ENCODE measurements around the gene STIP1.

Gene STIP1

GRCh38 chr11:64224891-64225607 is 39.1 kb downstream of the STIP1 start:
- no peak for DNase-seq

- peak; percentile 47 to 78 for DNase-seq
These were observed 39.9 kb downstream of the STIP1 start, which contains the start of the genes NUDT22 and TRPT1 for GRCh38 chr11:64225608-64226506. Gene NUDT22 (plus strand): TSS chr11:64226274. CDS start chr11:64226653, 379 bp downstream. Gene TRPT1 (minus strand): TSS chr11:64226186. CDS start chr11:64225860, 326 bp downstream.

GRCh38 chr11:64226507-64227051 is 40.6 kb downstream of the STIP1 start:
- peak; percentile 77 to 80 for DNase-seq

DNA sequence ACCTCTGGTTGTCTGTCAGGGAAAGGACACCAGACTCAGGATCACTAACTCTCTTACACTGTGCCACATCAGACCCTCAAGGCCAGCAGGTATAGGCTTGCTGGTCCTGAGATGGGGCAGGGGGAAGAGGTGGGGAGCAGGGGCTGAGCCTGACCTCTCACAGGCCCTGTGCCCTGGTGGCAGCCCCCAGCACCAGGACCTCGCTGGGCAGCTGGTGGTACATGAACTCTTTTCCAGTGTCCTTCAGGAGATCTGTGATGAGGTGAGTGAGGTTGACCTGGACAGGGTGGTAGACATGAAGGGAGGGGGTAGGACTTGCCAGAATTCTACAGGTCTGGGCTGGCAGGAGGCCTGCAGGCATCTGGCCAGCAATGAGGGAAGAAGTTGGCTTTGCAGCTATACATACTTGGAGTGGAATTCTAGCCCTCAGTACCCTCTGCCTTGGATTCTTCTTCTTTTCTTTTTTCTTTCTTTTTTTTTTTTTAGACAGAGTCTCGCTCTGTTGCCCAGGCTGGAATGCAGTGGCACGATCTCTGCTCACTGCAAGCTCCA is 41.5 kb downstream of the STIP1 start:
- DNase-seq = no peak

GRCh38 chr11:64229090-64229743 is 43.2 kb downstream of the STIP1 start:
- no peak for DNase-seq

DNA sequence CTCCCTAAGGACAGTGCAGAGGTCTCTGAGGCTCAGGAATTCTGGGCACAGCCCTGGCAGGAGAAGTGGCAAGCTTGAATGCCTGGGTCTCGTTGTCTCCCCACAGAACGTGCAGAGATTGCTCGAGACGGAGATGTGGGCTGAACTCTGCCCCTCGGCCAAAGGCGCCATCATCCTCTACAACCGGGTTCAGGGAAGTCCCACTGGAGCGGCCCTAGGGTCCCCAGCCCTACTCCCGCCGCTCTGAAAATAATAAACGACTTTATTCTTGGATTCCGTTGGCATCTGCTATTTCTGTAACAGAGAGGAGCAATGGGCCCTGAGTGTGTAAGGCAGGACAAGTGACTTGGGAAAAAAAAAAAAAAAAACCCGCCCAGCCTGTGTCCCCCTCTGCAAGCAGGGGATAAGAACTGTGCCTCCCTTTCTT is 43.8 kb downstream of the STIP1 start:
- no peak for DNase-seq

DNA sequence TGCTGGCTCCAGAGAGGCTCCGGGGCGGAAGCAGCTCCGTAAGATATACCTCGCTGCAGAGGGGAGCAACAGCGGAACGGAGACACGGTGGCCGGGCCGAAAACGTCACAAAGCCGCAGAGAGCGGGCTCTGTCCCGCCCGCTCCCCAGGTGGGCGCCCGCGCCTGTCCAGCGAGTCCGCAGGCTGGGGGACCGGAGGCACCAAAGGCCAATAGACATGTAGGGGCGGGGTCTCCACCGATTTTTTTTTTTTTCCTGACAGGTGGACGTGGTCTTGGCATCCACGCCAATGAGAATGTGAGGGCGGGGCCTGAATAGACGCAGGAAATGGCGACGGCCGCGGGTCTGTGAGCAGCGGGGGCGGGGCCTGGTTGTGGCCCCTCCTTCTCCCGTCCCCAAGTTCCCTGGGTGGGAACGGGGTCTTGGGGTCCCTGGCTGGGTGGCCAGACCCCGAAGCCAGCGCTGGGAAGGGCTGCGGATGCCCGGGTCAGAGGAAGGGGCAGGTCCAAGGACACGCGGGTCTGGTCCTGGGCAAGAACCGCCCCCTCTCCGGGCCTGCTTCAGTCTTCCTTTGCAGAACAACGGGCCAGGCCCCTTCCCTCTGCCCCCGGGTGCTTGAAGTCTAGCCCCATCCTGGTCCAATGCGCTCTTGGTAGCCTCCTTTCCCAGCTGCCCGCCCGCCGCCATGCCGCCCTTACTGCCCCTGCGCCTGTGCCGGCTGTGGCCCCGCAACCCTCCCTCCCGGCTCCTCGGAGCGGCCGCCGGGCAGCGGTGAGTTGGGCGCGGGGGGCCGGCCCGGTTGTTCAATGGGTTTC is 44.4 kb downstream of the STIP1 start, which contains the start of gene DNAJC4:
DNAJC4 (plus strand) TSS at position 378 of the 814 bp plus-strand sequence; CDS start at position 685, 307 bp downstream.
- peak; percentile 82 to 93 for DNase-seq

GRCh38 chr11:64230985-64231365 is 45.0 kb downstream of the STIP1 start:
- no peak for DNase-seq

DNA sequence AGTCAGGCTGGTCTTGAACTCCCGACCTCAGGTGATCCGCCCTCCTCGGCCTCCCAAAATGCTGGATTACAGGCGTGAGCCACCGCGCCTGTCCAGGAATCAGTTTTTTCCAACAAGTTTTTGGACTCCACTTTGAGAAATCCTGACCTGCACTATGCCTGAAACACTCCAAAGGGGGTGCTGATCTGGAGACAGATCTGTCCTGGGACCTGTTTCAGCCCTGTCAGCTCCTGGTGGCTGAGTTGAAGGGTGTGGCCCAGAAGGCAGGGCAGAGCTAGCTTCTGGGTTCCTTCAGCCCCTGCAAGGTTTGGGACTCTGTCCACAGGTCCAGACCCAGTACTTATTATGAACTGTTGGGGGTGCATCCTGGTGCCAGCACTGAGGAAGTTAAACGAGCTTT is 45.6 kb downstream of the STIP1 start:
- DNase-seq = no peak

DNA sequence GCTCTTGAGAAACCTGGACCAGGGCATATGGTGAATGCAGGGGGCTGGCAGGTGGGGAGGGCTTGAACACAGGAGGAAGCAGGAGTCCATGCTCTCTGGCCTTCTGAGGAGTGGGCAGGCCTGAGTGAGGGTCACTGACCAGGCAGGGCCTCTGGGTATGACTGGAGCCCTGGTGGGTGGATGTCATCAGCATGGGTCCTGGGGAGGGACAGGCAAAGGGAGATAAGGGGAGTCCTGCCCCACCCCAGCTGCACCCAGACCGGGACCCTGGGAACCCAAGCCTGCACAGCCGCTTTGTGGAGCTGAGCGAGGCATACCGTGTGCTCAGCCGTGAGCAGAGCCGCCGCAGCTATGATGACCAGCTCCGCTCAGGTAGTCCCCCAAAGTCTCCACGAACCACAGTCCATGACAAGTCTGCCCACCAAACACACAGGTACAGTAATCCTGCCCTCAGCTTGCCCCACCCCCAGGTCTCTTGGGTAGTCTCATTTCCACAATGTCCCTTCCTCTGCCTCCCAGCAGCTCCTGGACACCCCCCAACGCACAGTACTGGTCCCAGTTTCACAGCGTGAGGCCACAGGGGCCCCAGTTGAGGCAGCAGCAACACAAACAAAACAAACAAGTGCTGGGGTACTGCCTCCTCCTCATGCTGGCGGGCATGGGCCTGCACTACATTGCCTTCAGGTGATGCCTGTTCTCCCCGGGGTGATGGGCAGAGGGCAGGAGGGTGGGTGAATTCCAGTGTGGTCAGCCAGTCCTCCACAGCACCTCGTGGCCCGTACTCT is 46.4 kb downstream of the STIP1 start:
- no peak for DNase-seq

GRCh38 chr11:64232967-64233315 is 47.0 kb downstream of the STIP1 start:
- DNase-seq = no peak

GRCh38 chr11:64233913-64234586 is 48.1 kb downstream of the STIP1 start, which contains the start of gene VEGFB:
Gene VEGFB (plus strand): TSS chr11:64234584. CDS start chr11:64234834, 250 bp downstream.
- DNase-seq = peak in 1 of 2 experiments; percentile 36

DNA sequence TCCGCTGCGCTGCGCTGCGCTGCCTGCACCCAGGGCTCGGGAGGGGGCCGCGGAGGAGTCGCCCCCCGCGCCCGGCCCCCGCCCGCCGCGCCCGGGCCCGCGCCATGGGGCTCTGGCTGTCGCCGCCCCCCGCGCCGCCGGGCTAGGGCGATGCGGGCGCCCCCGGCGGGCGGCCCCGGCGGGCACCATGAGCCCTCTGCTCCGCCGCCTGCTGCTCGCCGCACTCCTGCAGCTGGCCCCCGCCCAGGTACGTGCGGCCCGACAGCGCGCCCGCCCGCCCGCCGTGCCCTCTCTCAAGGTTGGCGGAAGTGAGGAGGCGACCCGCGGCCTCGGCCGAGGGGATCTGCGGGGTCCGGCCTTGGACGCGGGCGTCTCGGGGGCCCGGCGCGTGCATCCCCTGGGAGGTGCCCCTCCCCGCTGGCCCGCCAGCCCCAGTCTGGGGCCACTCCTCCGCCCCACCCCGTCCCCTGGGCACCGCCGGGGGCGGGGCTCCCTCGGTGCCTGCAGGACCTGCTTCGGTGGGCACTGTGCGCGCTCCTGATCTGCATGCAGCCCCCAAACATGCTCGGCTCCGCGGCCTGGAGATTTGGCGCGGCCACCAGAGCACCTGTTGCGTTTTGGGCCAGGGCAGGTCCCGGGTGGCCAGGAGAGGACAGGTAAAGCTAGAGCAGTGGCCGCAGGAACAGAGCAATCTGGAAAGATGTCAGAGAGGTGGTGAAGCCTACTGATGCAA is 48.8 kb downstream of the STIP1 start:
- peak; percentile 19 to 38 for DNase-seq

GRCh38 chr11:64235437-64236161 is 49.6 kb downstream of the STIP1 start:
- DNase-seq = no peak

DNA sequence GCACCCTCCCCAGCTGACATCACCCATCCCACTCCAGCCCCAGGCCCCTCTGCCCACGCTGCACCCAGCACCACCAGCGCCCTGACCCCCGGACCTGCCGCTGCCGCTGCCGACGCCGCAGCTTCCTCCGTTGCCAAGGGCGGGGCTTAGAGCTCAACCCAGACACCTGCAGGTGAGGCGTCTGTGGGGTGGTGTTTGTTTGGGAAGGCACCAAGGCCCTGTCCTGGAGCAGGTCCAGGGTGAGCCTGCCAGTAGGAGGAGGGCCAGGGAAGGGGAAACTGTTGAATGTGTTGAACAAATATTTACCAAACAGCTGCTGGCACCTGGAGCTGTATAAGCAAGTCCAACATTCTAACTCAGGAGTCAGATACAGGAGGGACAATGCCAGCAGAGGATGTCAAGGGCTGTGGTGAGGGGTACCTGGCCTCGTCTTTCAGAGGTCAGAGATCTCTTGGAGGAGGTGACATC is 51.5 kb downstream of the STIP1 start:
- no peak for DNase-seq

DNA sequence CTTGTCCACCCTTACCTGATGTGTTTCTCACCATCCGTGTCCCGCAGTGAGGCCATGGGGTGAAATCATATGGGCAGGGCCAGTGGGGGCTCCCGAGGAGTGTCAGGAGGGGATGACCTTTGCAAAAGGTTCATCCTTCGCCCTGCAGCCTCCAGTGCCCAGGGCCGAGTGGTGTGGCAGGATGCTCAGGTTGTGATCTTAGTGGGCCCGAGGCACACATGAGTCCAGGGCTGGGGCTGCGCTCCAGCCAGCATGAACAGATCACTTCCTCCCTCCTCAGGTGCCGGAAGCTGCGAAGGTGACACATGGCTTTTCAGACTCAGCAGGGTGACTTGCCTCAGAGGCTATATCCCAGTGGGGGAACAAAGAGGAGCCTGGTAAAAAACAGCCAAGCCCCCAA is 52.1 kb downstream of the STIP1 start:
- no peak for DNase-seq

DNA sequence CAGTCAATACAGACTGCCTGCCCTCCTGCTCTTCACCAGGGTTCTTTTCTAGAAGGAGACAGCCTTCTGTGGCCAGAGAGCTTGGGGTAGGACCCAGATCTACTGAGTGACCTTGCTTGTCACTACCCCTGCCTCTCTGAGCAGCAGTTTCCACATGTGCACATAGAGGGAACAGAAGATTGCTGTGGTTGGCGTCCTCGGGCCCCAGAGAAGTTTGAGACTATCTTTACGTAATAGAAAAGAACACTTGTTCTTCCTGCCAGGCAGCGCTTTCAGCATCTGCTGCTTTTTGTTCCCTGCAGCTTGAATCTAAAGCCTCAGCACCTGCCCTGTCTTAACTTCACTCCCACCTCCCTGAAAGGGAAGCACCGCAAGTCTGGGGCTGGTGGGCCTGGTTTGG is 53.0 kb downstream of the STIP1 start:
- DNase-seq = no peak

DNA sequence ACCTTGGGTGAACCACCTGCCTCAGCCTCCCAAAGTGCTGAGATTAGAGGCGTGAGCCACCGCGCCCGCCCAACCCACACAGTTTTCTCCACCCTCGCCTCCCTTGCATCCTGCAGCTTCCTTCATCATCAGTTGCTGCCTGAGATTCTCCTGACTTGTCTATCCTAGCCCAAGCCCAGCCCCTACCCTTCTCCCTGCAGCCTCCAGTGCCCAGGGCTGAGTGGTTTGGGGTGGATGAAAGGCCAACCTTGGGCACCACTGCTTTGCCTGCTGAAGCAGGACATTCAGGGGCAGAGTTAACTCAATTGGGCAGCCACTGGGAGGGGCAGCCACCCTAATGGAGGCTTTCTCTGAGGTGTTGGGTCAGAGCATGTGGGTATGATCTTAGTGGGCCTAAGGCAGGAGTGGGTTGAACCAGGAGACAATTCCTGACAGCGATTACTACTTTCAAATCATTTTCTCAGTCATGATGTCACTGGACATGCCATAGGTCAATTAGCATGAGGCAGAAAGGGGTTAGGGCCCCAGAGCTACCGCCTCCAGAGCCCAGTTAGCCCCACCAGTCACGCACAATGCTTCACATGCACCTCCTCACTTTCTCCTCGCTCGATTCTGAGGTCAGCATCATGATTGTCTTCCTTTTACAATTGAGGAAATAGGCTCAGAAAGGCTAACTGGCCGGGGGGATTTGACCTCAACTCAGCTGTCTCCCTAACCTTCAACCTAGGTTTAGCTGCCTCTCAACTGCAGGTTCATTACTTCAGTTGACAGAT is 53.9 kb downstream of the STIP1 start:
- DNase-seq = no peak

Measured in NCI-H524 (cell line).